ENCODE data around the gene SNX24. TPM values are rescaled to one million over a fixed set of nuclear protein-coding genes. Genes with fewer than 3 reads are reported as not detected.

SNX24 gene
- total RNA-seq, 1 experiment from 2014 or later = 22.3 TPM

GRCh38 chr5:122879076-122879475 is 33.7 kb downstream of the SNX24 start:
- BruUV-seq (replicated peaks) = no TSS peak
- peaks cover 5% of the 10 kb centered on the region; the same call in 1 of the 2 replicates for H4K20me1 ChIP-seq (ENCODE audit: insufficient read depth)
- no peak overlapping the region for H3K4me3 ChIP-seq
- H3K9me3 ChIP-seq (ENCODE audit: insufficient read depth, low read depth) = no peaks in the 10 kb centered on the region
- H2AFZ ChIP-seq = no peak overlapping the region
- intact Hi-C loops (cut with micrococcal nuclease; ENCODE audit: unreplicated experiment) = no loop called here
- no peak overlapping the region for H3K27ac ChIP-seq
- H3K9me2 ChIP-seq (ENCODE audit: insufficient read depth) = no peaks in the 10 kb centered on the region
- H3K79me2 ChIP-seq (ENCODE audit: low read depth) = peaks cover 8% of the 10 kb centered on the region; the same call in 1 of the 2 replicates
- ChIA-PET POLR2A (ENCODE audit: unreplicated experiment) (interaction anchor here (0.7 kb wide), 1 partner anchor 132 kb away, joined by 7 read pairs; no protein-coding TSS in a partner anchor), CTCF (interaction anchor here (0.7 kb wide), 1 partner anchor 256 kb away, joined by 6 read pairs; no protein-coding TSS in a partner anchor)
- H3K4me2 ChIP-seq = no peak overlapping the region
- no peaks in the 10 kb centered on the region for H3K4me1 ChIP-seq (replicated peaks; ENCODE audit: insufficient read depth)
- H3K27me3 ChIP-seq (ENCODE audit: insufficient read depth, low read depth) = no peaks in the 10 kb centered on the region
- no peaks in the 10 kb centered on the region for H3K36me3 ChIP-seq (ENCODE audit: low read depth)
- no peaks in the 10 kb centered on the region for H3F3A ChIP-seq (ENCODE audit: insufficient read depth, low read depth)
- DNase-seq = no peak
- TF ChIP-seq CTCF (conservative IDR thresholded peaks at IDR 0.05) (no peak), EZH2 (IDR thresholded peaks at IDR 0.05; ENCODE audit: low read depth) (no peak)

- POLR2A ChIA-PET (ENCODE audit: unreplicated experiment) = no interaction called here
- TF ChIP-seq EZH2 (IDR thresholded peaks at IDR 0.05; ENCODE audit: low read depth) = no peak
- no peak for TF ChIP-seq CTCF (conservative IDR thresholded peaks at IDR 0.05)
These were observed 34.8 kb downstream of the SNX24 start for GRCh38 chr5:122880170-122880689.

GRCh38 chr5:122880749-122881148 is 35.3 kb downstream of the SNX24 start:
- POLR2A ChIA-PET (ENCODE audit: unreplicated experiment) = no interaction called here

More at GRCh38 chr5:122880170-122880689, 34.8 kb downstream of the SNX24 start:
- no peaks in the 10 kb centered on the region for H3F3A ChIP-seq (ENCODE audit: insufficient read depth, low read depth)
- no peak overlapping the region for H3K4me3 ChIP-seq
- H3K36me3 ChIP-seq (ENCODE audit: low read depth) = no peaks in the 10 kb centered on the region
- H3K4me2 ChIP-seq = no peak overlapping the region
- no peak overlapping the region for H3K27ac ChIP-seq
- H3K79me2 ChIP-seq (ENCODE audit: low read depth) = no peaks in the 10 kb centered on the region
- H4K20me1 ChIP-seq (ENCODE audit: insufficient read depth) = peaks cover 5% of the 10 kb centered on the region; the same call in 1 of the 2 replicates
- intact Hi-C loops (cut with micrococcal nuclease; ENCODE audit: unreplicated experiment) = no loop called here
- H3K9me3 ChIP-seq (ENCODE audit: insufficient read depth, low read depth) = no peaks in the 10 kb centered on the region
- no peaks in the 10 kb centered on the region for H3K9me2 ChIP-seq (ENCODE audit: insufficient read depth)
- no TSS peak for BruUV-seq (replicated peaks)
- no peak for DNase-seq
- no peaks in the 10 kb centered on the region for H3K4me1 ChIP-seq (replicated peaks; ENCODE audit: insufficient read depth)
- CTCF ChIA-PET = no interaction called here
- no peak overlapping the region for H2AFZ ChIP-seq
- H3K27me3 ChIP-seq (ENCODE audit: insufficient read depth, low read depth) = no peaks in the 10 kb centered on the region

More at GRCh38 chr5:122880749-122881148, 35.3 kb downstream of the SNX24 start:
- intact Hi-C loops (cut with micrococcal nuclease; ENCODE audit: unreplicated experiment) = no loop called here
- Histone ChIP-seq H3K4me2 (no peak overlapping the region), H3K4me3 (no peak overlapping the region), H4K20me1 (ENCODE audit: insufficient read depth) (peaks cover 5% of the 10 kb centered on the region; the same call in 1 of the 2 replicates), H3K9me3 (ENCODE audit: insufficient read depth, low read depth) (no peaks in the 10 kb centered on the region), H3K9me2 (ENCODE audit: insufficient read depth) (no peaks in the 10 kb centered on the region), H3F3A (ENCODE audit: insufficient read depth, low read depth) (no peaks in the 10 kb centered on the region), H2AFZ (no peak overlapping the region), H3K4me1 (replicated peaks; ENCODE audit: insufficient read depth) (no peaks in the 10 kb centered on the region), H3K27ac (no peak overlapping the region), H3K36me3 (ENCODE audit: low read depth) (no peaks in the 10 kb centered on the region), H3K27me3 (ENCODE audit: insufficient read depth, low read depth) (no peaks in the 10 kb centered on the region), H3K79me2 (ENCODE audit: low read depth) (no peaks in the 10 kb centered on the region)
- TF ChIP-seq CTCF (conservative IDR thresholded peaks at IDR 0.05) (no peak), EZH2 (IDR thresholded peaks at IDR 0.05; ENCODE audit: low read depth) (no peak)
- no TSS peak for BruUV-seq (replicated peaks)
- CTCF ChIA-PET = no interaction called here
- no peak for DNase-seq

Data from PC-9 (cell line).